ACC112 (cell line): Measurements from ENCODE around the gene LTB.
"Not testable (repeated sequence)": the region's sequence is repeated elsewhere in the genome, so short reads cannot be mapped to it uniquely, and the experiment has no call there.

Experiments
- H2AFZ ChIP-seq: fragments of 200-600 bp; sonication (generic); one replicate; pipeline ENCODE4 v1.6.0; 2017; ENCODE audit warnings: antibody characterized with exemption, low read length; ENCODE audit not compliant: unreplicated experiment
- H3K27ac ChIP-seq: fragments of 200-600 bp; sonication (generic); 2 replicates; pipeline ENCODE4 v1.5.1; 2014; ENCODE audit warnings: low read depth, mild to moderate bottlenecking, antibody characterized with exemption, low read length, moderate library complexity
- H3K27me3 ChIP-seq: fragments of 200-600 bp; sonication (generic); 2 replicates; pipeline ENCODE4 v1.6.1; 2014; ENCODE audit warnings: mild to moderate bottlenecking, antibody characterized with exemption, low read length, moderate library complexity, mixed read lengths; ENCODE audit not compliant: insufficient read depth
- H3K36me3 ChIP-seq: fragments of 200-600 bp; sonication (generic); 2 replicates; pipeline ENCODE4 v1.6.1; 2016; ENCODE audit warnings: mild to moderate bottlenecking, antibody characterized with exemption, low read length, moderate library complexity, mixed read lengths; ENCODE audit not compliant: insufficient read depth
- H3K4me1 ChIP-seq: fragments of 200-600 bp; sonication (generic); one replicate; pipeline ENCODE4 v1.6.1; 2016; ENCODE audit warnings: low read length, mixed read lengths; ENCODE audit not compliant: insufficient read depth, unreplicated experiment, control insufficient read depth
- H3K4me3 ChIP-seq: fragments of 200-600 bp; sonication (generic); 2 replicates; pipeline ENCODE4 v1.5.1; 2014; ENCODE audit warnings: mild to moderate bottlenecking, low read depth, low read length
- H3K79me2 ChIP-seq: fragments of 200-600 bp; sonication (generic); one replicate; pipeline ENCODE4 v1.6.0; 2016; ENCODE audit warnings: low read length; ENCODE audit not compliant: control insufficient read depth, unreplicated experiment, insufficient read depth

The LTB gene

DNA sequence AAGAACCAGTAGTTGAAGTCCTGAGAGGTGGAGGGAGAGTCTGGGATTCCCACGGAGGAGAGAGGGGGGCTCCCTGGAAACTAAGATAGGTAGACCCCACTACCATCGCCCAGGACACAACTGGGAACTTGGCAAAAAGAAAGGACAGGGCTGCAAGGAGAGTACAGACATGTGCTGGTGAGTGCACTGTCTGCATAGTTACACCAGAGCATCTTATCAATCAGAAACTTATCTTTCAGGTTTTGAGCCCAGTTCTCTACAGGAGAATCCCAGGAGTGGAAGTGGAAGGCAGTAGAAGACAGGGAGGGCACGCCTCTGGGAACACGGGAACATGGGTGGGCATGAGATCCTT lies 22.6 kb downstream of the LTB start:
- Histone ChIP-seq H3K27ac (peak overlapping the region; percentile 87), H3K4me3 (peak overlapping the region; percentile 19; the same call in 1 of the 2 replicates), H3K79me2 (peaks cover 4% of the 10 kb centered on the region), H3K4me1 (peaks cover 41% of the 10 kb centered on the region), H2AFZ (no peak overlapping the region), H3K36me3 (no peaks in the 10 kb centered on the region; the same call in 1 of the 2 replicates), H3K27me3 (no peaks in the 10 kb centered on the region)

DNA sequence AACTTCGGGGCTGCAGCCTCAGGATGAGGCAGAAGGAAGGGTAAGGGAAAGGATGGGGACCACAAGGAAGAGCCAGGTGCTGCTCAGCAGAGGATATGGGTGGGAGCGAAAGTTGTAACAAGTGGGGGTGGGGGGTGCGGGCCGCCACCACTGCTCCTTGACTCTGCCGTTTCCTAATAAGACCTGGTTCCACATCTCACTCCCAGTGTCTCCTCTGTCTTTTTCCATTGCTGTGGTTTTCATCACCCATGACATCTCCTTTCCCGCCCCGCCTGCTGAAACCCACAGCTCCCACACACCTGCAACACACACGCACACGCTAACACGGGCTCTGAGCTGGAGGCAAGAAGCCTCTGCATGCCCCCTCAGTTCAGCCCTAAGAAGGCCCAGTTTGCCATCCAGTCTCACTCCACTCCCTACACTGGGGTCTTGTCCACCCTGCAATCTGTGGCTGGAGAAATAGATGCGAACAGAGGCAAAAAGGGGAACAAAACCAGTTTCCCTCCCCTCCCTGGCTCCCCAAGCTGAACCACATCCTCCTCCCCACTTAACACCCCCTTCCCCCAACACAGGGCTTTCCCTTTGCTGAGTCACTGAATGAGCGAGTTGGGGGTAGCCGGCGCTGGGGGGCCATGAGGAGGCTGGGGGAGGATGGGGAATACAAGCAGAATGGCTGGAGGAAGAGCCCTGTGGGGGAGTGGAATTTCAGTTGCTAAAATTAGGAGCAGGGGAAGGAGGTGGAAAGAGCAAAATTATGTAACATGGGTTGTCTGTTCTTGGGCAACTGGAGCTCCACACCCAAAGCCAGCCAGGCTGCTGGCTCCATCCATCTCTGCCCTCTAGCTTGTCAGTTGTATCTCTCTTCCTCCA lies 23.4 kb downstream of the LTB start:
- Histone ChIP-seq H3K4me3 (no peak overlapping the region), H3K27ac (peak overlapping the region; percentile 87; the same call in 1 of the 2 replicates), H3K36me3 (no peaks in the 10 kb centered on the region; the same call in none of the 2 replicates)

DNA sequence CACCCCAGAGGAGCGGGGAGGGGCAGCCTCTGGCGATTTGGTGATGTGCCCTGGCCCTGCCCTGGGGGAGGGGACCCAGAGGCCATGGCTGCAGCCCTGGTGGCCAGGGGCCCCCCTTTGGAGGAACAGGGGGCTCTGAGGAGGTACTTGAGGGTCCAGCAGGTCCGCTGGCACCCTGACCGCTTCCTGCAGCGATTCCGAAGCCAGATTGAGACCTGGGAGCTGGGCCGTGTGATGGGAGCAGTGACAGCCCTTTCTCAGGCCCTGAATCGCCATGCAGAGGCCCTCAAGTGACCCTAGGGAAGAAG lies 24.0 kb downstream of the LTB start:
- Histone ChIP-seq H3K27ac (no peak overlapping the region), H3K79me2 (peaks cover 4% of the 10 kb centered on the region), H3K27me3 (no peaks in the 10 kb centered on the region), H3K4me1 (peaks cover 35% of the 10 kb centered on the region), H3K36me3 (no peaks in the 10 kb centered on the region; the same call in none of the 2 replicates), H2AFZ (no peak overlapping the region), H3K4me3 (no peak overlapping the region)

More for the DNA sequence above, 23.4 kb downstream of the LTB start:
- Histone ChIP-seq H2AFZ (no peak overlapping the region), H3K79me2 (peaks cover 4% of the 10 kb centered on the region), H3K27me3 (no peaks in the 10 kb centered on the region), H3K4me1 (peaks cover 41% of the 10 kb centered on the region)

DNA sequence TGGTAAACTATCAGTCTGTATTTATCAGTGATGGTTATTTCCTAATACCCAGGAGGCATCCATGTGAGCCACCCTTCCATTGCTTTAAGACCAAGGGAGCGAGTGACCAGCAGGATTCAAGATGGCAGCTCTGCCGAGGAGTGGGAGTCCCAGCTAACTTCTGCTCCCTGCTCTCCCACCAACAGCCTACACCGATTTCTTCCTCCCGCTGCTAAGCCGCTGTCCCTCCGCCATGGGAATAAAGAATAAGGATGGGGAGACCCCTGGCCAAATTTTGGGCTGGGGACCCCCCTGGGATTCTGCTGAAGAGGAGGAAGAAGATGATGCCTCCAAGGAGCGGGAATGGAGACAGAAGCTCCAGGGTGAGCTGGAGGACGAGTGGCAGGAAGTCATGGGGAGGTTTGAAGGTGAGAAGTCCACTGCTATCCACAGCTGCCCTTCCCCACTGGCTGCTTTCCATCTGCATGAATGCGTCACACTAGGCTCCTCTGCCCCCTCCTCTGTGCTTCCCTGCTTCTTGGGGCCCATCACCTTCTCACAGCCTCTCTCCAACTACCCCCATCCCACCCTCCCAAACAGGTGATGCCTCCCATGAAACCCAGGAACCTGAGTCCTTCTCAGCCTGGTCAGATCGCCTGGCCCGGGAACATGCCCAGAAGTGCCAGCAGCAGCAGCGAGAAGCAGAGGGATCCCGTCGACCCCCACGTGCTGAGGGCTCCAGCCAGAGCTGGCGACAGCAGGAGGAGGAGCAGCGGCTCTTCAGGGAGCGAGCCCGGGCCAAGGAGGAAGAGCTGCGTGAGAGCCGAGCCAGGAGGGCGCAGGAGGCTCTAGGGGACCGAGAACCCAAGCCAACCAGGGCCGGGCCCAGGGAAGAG lies 24.5 kb downstream of the LTB start:
- H2AFZ ChIP-seq, result no peak overlapping the region
- H3K4me3 ChIP-seq, result no peak overlapping the region
- peaks cover 29% of the 10 kb centered on the region for H3K4me1 ChIP-seq
- H3K27ac ChIP-seq, result no peak overlapping the region
- peaks cover 4% of the 10 kb centered on the region for H3K79me2 ChIP-seq
- H3K36me3 ChIP-seq, result no peaks in the 10 kb centered on the region; the same call in none of the 2 replicates
- H3K27me3 ChIP-seq, result no peaks in the 10 kb centered on the region

DNA sequence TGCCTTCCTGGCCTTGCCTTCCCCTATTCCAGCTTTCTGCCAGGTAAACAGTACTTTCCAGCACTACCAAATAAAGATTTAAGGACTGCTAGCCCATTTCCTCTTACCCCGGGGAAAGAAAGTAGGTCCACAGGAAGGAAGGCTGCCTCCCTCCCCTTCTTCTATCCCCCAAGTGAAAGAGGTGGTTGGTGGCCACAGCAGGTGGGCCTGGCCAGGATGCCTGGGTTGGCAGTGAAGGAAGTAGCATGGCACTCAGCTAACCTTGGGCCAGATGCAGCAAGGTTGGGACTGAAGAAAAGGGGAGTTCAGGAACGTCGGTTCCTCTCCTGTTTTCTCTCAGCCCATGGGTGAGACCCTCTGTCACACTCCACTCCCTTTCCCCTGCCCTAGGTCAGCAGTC lies 25.9 kb downstream of the LTB start:
- no peak overlapping the region for H3K27ac ChIP-seq
- H3K36me3 ChIP-seq, result no peaks in the 10 kb centered on the region; the same call in none of the 2 replicates
- no peak overlapping the region for H3K4me3 ChIP-seq
- H3K79me2 ChIP-seq, result peaks cover 4% of the 10 kb centered on the region
- peaks cover 29% of the 10 kb centered on the region for H3K4me1 ChIP-seq
- no peaks in the 10 kb centered on the region for H3K27me3 ChIP-seq
- H2AFZ ChIP-seq, result no peak overlapping the region

DNA sequence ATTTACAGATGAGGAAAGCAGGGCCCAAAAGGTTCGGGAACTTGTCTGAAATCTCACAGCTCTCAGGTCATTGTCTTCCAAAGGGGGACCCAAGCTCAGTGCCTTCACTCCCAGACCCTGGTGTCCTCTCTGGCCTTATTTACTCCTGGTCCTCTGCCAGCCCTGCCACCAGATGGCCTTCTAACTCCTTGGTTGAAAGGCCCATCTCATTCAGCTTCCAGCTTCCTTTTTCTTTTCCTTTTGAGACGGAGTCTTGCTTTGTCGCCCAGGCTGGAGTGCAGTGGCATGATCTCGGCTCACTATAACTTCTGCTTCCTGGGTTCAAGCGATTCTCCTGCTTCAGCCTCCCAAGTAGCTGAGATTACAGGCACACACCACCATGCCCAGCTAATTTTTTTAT lies 30.9 kb downstream of the LTB start:
- Histone ChIP-seq H3K4me1 (peaks cover 12% of the 10 kb centered on the region), H3K79me2 (peaks cover 17% of the 10 kb centered on the region)
- not testable (repeated sequence) for H3K4me3 ChIP-seq, H3K27me3 ChIP-seq, H2AFZ ChIP-seq, H3K36me3 ChIP-seq, H3K27ac ChIP-seq

DNA sequence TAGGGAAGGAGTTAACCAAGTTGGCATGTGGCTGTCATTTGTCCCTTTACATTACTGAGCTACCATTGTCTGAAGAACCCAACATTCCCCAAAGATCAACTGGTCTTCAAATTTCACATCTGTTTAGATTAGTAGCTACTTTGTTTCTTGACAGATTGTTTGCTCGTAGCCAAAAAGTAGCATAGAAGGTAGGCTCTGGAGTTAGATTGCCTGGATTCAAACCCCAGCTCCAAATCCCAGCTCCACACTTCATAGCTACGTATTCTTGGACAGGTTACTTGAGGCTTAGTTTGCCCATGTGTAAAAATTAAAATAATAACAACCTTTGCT lies 33.7 kb downstream of the LTB start:
- H2AFZ ChIP-seq, result no peak overlapping the region
- H3K36me3 ChIP-seq, result no peaks in the 10 kb centered on the region
- peaks cover 17% of the 10 kb centered on the region for H3K4me1 ChIP-seq
- H3K4me3 ChIP-seq, result peak overlapping the region; percentile 76
- no peak overlapping the region; the same call in 1 of the 2 replicates for H3K27ac ChIP-seq
- peaks cover 14% of the 10 kb centered on the region for H3K79me2 ChIP-seq
- no peaks in the 10 kb centered on the region for H3K27me3 ChIP-seq

DNA sequence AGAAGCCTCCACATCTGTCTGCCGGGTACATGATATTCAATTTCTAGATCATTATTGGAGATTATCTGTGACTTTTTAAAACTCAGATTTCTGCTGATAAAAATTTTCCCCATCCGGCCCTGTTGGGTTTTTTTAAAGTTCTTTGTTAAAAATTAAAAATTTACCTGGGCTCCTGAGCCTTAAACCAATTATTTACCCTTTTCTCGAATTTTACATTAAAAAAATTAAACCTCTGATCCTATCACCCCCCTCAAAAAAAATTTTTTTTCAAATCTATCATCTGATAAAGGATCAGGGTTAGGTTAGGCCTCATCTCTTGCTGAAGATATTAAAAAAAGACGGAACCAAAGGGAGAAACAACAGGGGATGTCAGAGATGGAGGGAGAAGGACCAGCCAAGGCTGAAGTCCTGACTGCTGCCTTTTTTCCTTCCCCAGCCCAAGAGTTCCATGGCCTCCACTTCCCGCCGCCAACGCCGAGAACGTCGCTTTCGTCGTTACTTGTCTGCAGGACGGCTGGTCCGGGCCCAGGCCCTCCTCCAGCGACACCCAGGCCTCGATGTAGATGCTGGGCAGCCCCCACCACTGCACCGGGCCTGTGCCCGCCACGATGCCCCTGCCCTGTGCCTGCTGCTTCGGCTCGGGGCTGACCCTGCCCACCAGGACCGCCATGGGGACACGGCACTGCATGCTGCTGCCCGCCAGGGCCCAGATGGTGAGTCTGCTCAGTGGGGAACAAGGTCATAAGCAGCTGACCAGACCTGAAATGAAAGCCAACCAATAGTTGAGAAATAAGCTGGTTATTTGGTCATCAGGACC lies 34.3 kb downstream of the LTB start:
- Histone ChIP-seq H3K79me2 (peaks cover 18% of the 10 kb centered on the region), H3K27me3 (no peaks in the 10 kb centered on the region), H3K4me3 (peak overlapping the region; percentile 76), H3K36me3 (no peaks in the 10 kb centered on the region), H3K27ac (peak overlapping the region; percentile 65), H2AFZ (peak overlapping the region; percentile 34), H3K4me1 (peaks cover 21% of the 10 kb centered on the region)

DNA sequence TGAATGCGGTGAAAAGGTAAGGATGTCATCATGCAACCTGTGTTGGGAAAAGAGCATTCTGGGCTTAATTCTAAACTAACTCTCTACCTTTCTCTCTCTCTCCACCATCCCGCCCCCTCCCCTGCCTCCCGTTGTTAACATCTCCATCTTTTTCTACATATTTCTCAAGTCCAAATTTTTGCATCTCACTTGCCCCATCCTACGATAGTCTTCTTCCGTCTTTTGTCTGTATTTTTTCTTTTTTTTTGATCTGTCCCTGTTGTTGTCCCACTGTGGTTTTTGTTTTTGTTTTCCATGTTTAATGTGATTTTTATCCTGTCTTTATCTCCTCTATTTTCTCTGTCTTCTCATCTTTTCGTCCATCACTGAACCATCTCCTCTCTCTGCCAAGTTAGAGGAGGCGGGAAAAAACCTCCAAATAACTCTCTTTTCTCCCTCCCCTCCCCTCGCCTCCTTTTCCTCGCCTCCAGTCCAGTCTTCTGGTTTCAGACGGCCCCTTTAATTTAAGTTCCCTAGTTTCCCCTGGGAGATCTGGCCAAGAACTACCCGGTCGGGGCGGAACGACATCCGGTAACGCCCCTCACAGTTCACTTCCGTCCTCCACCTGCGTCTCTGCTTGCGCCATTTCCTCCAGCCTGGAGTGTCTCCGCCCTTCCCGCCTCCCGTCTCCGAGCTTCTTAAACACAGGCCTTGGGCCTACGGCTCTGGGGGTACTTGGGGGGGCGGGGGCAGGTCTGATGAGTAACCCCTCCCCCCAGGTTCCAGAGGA lies 35.1 kb downstream of the LTB start, which contains the start of gene NFKBIL1:
NFKBIL1 (plus strand) TSS at position 651 of the 769 bp plus-strand sequence; CDS start at position 738, 87 bp downstream.
- H3K27ac ChIP-seq, result peak within 1 kb of the TSS; percentile 65
- peaks cover 24% of the 10 kb centered on the region for H3K4me1 ChIP-seq
- H3K27me3 ChIP-seq, result no peaks in the 10 kb centered on the region
- peak within 1 kb of the TSS; percentile 88 for H2AFZ ChIP-seq
- H3K79me2 ChIP-seq, result peaks cover 23% of the 10 kb centered on the region
- no peaks in the 10 kb centered on the region for H3K36me3 ChIP-seq
- peak within 1 kb of the TSS; percentile 76 for H3K4me3 ChIP-seq
